GM13976 (cell line): ENCODE data around the gene SLC12A7.

Experiments used
- DNase-seq: peaks from one replicate; pipeline ENCODE4 v3.0.0; 2012; ENCODE audit warnings: low spot score
- in situ Hi-C: fragments of 300-500 bp; cut with MboI; formaldehyde crosslinking; loops from one replicate; pipeline ENCODE4 v1.12.0; 2022; ENCODE audit warnings: low sequenced_read_pairs, mixed read lengths, inconsistent platforms; ENCODE audit not compliant: unreplicated experiment
- TF ChIP-seq, protein P1 (sequence below): IDR thresholded peaks from 2 replicates; pipeline ENCODE4 v1.5.1; 2012; ENCODE audit warnings: borderline replicate concordance, mild to moderate bottlenecking; ENCODE audit not compliant: insufficient read depth; ENCODE audit errors: extremely low read depth, missing control alignments, control extremely low read depth

SLC12A7 gene

DNA sequence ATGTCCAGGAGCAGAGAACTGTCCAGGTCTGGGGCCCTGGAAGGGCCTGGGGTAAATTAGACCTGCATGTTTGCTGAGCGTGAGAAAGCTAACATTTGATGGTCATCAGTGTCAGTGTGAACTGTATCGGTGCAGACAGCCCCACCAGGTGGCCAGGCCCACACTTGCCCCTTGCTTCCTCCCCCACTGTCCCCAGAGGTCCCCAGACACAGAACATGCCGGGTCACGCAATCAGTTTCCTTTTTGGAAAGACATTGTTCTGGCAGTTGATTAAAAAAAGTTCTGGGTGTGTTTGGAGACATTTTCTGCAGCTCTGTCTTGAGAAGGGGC lies 101.7 kb downstream of the SLC12A7 start:
- TF ChIP-seq, protein P1, sequence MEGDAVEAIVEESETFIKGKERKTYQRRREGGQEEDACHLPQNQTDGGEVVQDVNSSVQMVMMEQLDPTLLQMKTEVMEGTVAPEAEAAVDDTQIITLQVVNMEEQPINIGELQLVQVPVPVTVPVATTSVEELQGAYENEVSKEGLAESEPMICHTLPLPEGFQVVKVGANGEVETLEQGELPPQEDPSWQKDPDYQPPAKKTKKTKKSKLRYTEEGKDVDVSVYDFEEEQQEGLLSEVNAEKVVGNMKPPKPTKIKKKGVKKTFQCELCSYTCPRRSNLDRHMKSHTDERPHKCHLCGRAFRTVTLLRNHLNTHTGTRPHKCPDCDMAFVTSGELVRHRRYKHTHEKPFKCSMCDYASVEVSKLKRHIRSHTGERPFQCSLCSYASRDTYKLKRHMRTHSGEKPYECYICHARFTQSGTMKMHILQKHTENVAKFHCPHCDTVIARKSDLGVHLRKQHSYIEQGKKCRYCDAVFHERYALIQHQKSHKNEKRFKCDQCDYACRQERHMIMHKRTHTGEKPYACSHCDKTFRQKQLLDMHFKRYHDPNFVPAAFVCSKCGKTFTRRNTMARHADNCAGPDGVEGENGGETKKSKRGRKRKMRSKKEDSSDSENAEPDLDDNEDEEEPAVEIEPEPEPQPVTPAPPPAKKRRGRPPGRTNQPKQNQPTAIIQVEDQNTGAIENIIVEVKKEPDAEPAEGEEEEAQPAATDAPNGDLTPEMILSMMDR: no peak
- in situ Hi-C loops: no loop called here
- peak; percentile 68 for DNase-seq

DNA sequence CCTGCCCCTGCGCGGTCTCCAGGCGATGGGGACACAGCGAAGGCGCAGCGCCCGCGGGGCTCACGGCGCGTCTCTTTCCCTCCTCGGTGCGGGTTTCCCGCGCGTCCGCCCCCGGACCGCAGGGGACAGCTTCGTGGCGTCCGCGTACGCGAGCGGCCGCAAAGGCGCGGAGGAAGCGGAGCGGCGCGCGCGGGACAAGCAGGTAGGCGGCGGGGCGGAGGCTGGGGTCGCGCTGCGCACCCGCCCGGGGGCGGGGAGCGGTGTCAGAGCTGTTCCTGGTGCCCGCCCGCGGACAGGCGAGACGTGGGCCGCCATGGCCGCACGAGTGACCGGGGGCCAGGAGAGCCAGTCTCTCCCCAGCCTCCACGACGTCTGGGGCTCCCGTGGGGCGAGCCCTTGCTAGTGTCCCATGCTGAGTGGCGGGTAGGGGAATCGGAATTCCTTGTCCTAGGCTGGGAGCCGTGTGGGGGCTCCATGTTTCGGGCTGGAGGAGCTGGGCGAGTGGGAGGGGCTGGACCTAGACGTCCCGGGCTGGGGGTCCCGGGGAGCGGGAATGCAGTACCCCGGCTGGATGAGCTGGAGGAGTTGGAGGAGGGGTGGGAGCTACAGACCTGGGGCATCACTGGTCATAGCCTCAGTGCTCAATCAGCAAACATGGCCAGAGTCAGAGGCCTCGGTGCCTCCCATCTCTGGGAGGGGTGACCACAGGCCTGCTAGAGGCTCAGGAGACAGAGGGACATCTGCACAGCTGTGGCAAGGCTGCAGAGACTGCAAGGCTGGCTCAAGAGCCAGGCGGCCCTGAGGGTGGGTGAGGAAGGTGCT lies 102.3 kb downstream of the SLC12A7 start:
- in situ Hi-C loops: no loop called here
- TF ChIP-seq, protein P1: no peak
- DNase-seq: no peak

DNA sequence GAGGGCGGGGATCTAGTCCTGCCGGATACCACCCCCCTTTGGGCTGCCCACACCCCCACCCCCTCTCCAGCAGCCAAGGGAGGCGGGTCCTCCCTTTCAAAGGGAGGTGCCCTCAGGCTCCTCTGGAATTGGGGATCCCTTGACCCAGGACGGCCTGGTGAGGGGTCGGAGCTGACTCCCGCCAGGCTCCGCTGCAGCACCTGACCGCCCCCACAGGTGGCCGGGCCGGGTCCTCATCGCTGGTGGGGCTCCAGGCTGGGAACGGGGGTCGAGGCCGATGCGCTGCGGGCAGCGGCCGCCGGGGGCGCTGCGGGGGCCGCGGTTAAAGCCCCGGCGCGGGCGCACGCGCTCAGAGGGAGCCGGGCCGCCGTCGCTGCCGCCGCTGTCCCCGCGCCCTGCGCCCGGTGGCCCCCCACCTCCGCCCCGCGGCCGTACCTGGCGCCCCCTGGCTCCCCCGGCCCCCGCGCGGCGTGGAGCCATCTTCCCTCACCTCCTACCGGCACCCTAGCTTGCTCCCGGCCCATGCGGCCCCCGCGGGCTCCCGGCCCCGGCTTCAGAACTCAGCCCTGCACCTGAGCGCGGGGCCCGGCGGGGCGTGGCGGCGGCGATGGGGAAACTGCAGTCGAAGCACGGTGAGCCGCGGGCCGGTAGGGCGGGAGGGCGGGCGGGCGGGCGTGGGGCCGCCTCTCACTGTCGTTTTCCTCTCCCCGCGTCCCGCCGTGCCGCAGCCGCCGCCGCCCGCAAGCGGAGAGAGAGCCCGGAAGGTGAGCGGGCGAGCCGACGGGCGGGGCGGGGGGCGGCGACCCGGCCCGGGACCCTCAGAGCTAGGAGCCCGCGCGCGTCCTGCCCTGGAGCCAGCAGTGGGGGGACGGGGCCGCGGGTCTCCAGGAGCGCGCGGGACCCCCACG lies 103.2 kb downstream of the SLC12A7 start, which contains the start of gene NKD2:
NKD2 (plus strand) TSS at position 352 of the 908 bp plus-strand sequence; CDS start at position 608, 256 bp downstream.
- TF ChIP-seq, protein P1: peak; percentile 46
- in situ Hi-C loops: no loop called here
- peak; percentile 87 for DNase-seq

DNA sequence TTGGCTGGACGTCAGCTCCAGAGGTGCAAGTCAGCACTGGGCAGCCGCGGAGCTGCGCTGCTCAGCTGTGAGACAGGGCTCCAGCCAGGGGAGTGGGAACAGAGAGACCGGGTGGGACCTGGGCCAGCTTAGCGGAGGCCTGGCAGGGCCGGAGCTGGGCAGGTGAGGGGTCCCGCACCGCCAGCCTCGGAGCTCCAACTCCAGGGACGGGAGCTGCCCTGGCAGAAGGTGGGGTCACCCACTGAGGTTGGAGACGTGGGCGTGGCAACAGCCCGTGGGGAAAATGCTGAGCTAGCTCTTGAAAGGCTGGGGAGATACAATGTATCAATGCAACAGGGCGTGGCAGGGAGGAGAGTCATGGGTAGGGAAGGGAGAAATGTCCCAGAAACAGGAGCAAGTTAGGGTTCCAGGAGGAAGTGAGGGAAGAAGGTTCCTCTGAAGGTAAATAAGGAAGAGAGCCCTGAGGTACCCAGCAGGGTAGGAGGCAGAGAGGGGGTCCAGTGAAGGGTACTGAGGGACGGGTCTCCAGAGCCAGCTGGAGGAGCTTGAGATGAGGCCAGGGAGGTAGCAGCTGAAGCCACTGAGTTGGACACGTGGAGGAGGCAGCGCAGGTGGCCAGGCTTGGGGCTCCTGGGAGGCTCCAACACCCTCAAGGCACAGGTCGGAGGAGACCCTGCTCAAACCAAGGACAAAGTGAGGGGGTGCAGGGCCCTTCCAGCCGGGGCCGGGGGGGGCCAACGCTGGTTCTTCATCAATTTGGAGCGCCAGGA lies 104.0 kb downstream of the SLC12A7 start:
- TF ChIP-seq, protein P1: no peak
- in situ Hi-C loops: no loop called here
- DNase-seq: no peak

DNA sequence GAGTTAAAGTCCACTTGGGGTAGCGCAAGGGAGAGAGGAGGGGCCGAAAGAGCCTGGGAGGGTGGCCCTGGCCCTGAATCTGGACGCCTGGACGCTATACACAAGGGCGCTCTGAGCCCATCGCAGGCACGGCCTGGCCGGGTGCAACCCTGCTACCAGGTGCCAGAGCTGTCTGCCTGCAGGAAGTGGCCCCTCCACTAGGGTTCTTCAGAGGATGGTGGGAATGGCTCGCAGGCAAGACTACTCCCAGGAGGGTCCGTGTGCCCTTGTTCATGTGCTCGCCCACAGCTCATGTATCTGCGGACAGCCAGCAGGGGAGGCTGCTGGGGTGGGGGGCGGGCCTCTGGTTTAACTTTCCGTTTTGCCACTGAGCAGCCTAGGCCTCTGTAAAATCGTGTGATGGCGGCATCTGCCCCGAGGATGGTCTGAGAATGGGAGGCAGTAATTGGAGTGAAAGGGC lies 104.6 kb downstream of the SLC12A7 start:
- in situ Hi-C loops: no loop called here
- TF ChIP-seq, protein P1: no peak
- DNase-seq: no peak

DNA sequence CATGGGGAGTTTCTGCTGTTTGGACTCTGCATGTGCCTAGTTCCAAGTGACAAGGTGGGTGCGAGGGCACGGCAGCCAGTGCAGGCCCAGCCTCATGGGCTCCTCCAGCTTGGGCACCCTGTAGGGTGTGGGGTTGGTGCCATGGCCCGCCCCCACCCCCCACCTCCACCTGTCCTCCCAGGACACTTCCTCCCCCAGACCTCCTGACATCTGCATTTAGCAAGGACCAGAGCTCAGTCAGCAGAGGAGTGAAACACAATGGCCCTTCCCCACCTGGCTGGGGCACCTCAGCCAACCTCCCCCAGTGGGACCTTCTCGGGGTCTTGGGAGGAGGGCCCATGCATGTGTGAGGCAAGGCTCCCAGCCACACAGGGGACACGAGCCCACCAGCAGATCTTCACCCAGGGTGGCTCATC lies 105.2 kb downstream of the SLC12A7 start:
- no peak for DNase-seq
- in situ Hi-C loops: no loop called here
- TF ChIP-seq, protein P1: no peak
